SKM-1 (cell line): ENCODE measurements around the gene RUBCNL.
"Not testable (repeated sequence)": the region's sequence is repeated elsewhere in the genome, so short reads cannot be mapped to it uniquely, and the experiment has no call there.

Experiments
- DNase-seq: peaks from one replicate; lab custom pipeline; 2025; ENCODE audit not compliant: unreplicated experiment; lab: John Stamatoyannopoulos, UW

RUBCNL gene

DNA sequence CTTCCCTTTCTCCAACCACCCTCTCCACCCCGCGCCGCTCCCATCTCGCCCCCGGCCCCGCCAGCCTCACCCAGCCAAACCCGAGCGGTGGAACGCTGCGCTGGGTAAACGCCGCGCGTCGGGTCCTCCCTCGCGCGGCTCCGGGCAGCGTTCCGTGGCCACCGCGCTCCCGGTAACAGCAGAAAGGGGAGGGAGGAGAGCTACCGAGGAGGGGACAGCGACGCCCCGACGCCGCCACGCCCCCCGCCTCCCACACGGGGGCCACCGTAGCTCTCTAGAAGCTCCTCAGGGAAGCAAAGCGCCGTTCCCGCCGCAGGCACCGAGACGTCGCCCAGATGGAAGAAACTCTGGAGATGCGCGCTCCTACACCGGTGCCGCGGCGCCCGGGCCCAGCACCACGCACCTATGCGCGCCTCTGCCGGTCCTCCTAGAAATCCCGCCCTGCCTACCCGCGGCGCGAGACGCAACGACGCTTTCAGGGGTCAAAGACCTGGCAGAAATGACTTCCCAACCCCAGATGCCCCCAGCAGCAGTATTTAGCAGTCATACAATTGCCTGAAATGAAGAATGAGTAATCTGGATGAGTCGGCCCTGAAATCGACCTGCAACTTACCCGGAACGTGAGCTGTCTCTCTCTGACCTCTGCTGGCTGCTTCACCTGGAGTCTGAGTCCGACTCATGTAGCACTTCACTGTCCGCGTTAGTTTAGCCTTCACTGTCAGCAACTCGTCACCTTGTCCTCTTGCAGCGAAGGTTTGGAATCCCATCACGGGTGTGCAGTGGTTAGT lies at the start of gene RUBCNL:
Gene RUBCNL, minus strand, starts transcription at position 189 of the 788 bp plus-strand sequence. CDS start 14,777 bp downstream, outside the sequence.
- no peak for DNase-seq

- DNase-seq: not testable (repeated sequence)
These were observed 42.5 kb upstream of the RUBCNL start for GRCh38 chr13:46429558-46429957.

- no peak for DNase-seq
These were observed 18.4 kb upstream of the RUBCNL start for GRCh38 chr13:46405457-46405856.

DNA sequence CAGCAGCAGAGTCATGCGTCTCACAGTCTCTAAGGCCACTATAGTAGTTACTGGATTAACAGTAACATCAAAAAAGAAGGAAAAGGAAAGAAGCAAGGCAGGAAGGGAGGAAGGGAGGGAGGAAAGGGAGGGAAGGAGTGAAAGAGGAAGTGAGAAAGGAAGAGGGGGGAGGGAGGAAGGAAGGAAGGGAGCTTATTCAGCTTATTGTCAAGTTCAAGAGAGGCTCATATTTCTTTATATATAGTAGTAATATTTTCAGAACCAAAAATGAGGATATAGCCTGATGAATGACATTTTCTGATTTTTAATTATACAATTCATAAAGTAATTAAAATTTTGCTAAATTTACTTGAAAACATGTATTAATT lies 17.7 kb upstream of the RUBCNL start:
- DNase-seq: peak; percentile 35

GRCh38 chr13:46403851-46404732 lies 17.0 kb upstream of the RUBCNL start:
- peak; percentile 78 for DNase-seq

DNA sequence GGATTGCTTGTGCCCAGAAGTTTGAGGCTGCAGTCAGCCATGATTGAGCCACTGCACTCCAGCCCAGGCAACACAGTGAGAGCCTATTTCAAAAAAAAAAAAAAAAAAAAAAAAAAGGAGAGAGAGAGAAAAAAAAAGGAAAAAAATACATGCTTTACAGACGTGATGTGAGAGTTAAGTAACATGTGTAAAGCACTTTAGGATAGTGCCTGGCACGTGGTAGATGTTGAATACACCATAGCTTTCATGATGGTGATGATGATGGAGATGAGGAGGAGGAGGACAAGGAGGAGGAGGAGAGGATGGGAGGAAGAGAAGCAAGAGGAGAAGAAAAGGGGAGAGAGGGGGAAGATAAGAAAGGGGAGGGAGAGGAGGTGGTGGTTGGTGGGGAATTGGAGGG lies 15.1 kb upstream of the RUBCNL start:
- no peak for DNase-seq

- no peak for DNase-seq
These were observed 14.4 kb upstream of the RUBCNL start for GRCh38 chr13:46401432-46401831.

DNA sequence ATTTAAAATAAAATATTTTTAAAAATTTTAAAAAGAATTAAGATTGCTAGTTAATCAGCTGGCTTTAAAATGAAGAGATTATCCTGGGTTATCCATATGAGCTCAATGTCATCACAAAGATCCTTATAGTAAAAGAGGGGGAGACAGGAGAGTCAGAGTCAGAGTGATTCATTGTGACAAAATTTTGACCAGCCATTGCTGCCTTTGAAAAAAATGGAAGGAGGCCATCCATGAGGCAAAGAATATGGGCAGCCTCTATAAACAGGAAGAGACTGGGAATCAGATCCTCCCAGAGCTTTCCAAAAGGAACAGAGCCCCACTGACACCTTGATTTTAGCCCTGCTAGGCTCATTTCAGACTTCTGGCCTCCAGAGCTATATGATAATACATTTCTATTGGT lies 9.3 kb upstream of the RUBCNL start:
- DNase-seq: no peak

DNA sequence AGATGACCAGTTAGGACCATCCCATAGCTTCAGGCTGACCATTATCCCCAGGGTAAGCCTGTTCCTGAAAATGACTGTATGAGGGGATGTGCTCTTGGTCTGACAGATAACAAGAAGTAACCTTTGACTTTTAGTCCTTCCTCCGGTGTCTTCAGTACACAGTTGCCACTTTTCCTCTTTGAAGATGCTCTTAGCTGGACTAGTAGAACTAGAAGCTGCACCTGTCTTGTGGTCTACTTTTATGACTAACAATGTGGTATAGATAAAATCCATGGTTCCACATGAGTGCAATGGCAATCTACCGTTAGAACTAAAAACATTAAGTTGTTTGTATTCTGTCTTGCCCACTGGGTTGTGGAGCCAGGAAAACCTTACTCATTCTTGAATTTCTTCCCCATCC lies 5.9 kb upstream of the RUBCNL start:
- DNase-seq: no peak

- DNase-seq: peak; percentile 47
These were observed 2.7 kb upstream of the RUBCNL start for GRCh38 chr13:46389457-46390451.

DNA sequence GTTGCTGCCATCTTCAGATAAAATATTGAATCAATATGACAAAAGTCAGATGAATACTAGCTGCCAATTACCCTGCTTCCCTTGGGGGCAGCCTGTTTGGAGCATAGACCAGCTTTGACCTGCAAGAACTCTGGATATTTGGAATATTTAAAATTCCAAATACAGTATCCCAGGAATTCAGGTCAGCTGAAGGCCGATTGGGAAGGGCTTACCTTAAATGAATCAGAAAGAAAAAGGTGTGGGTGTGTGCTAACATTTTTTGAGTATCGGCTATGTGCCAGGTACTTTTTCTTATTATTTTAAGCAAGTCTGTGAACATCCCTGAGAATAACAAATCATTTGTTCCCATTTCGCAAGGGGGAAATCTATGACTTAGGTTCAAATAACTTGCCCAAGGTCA lies 1.8 kb upstream of the RUBCNL start:
- DNase-seq: no peak

DNA sequence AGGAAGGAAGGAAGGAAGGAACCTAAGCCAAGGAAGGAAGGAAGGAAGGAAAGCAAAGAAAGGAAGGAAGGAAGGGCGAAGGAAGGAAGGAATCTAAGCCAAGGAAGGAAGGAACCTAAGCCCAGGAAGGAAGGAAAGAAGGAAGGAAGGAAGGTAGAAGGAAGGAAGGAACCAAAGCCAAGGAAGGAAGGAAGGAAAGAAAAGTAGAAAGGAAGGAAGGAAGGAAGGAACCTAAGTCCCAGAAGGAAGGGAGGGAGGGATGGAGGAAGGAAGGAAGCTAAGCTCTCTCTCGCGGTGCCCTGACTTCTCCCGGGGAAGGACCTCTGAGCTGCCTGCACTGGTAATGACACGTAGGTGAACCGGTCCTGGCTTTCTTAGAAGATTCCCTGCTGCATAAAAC lies 1.3 kb upstream of the RUBCNL start:
- no peak for DNase-seq

GRCh38 chr13:46386392-46387063 lies 524 bp downstream of the RUBCNL start:
- DNase-seq: no peak

- no peak for DNase-seq
These were observed 1.1 kb downstream of the RUBCNL start for GRCh38 chr13:46385946-46386345.

DNA sequence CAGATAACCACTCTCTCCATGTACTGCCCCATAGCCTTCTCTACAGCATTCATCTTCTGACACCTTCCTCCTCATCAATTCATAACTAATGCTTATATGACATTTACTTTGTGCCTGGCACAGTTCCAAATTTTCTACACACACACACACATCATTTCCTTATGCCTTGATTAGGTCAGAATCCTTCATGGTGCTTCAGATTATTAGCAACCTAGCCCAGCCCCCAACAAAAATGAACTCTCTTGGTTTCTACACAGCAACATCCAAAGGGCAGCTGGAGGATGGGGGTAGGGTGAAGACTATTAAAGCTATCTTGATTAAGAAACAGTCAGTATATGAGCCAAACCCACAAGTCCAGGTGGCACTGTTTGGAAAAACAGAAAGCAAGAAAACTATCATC lies 3.7 kb downstream of the RUBCNL start:
- no peak for DNase-seq

GRCh38 chr13:46382224-46382623 lies 4.8 kb downstream of the RUBCNL start:
- DNase-seq: peak; percentile 67

DNA sequence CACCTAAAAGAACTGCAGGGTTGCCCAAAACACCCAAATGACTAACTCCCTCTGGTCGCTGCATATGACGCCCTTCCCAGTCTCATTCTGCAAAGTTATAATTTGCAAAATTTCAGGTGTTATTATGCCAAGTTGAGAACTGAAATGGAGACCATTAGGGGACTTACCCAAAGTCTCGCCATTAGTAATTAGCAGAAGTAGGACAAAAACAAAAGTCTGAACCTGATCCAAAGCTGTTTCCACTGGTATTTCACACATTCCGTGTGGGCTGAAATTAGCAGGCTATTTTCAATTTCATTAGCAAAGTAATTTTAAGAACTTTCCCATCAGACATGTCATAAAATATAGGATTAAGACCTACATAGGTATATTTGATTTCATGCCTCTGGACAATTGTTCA lies 6.8 kb downstream of the RUBCNL start:
- DNase-seq: no peak

DNA sequence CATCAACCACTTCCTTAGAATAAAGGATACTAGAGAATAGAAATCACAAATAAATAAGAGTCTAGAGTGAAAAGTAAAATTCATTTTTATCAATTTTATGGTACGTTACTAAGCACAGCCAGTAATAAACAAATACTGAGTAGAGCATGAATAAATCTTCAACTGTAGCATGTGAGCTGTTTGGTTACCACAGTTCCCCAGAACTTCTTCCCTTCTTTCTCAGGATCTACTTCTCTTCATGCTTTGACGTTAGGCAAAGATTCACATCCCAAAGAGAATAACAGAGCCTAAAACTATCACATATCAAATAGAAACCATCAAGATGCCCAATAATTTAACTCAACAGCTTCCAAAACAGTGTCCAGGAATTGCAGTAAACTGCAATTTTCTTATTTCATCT lies 7.4 kb downstream of the RUBCNL start:
- DNase-seq: no peak

- peak; percentile 52 for DNase-seq
These were observed 8.6 kb downstream of the RUBCNL start for GRCh38 chr13:46378411-46378810.

DNA sequence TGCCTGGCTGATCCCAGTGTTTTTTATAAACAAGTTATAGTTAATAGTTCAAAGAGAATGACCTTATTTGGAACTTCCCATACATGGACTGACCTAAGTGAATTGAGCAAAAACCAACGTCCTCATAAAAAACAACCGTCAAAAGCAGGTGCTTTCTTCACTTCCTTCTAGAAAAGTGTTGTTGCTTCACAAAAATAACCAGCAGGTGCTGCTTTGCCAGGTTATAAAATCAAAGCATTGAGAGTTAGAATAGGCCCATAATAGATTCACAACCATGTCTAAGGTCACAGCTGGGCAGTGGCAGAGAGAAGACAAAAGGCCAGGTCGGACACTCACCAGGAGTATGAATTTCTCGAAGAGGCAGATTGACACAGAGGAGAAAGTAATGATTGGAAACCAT lies 9.5 kb downstream of the RUBCNL start:
- DNase-seq: no peak
